IPS-18a (cell line): ENCODE data around the gene PLA2G1B.

Experiments used
- H3K27ac ChIP-seq: one replicate; pipeline ENCODE4 v1.5.1; 2013; ENCODE audit warnings: low read length
- H3K27me3 ChIP-seq: one replicate; pipeline ENCODE4 v1.6.1; 2013; ENCODE audit warnings: mild to moderate bottlenecking, low read length; ENCODE audit not compliant: control insufficient read depth, insufficient read depth
- H3K36me3 ChIP-seq: one replicate; pipeline ENCODE4 v1.6.1; 2013; ENCODE audit warnings: low read depth, low read length; ENCODE audit not compliant: control insufficient read depth
- H3K4me1 ChIP-seq: one replicate; pipeline ENCODE4 v1.6.1; 2013; ENCODE audit warnings: low read depth, low read length; ENCODE audit not compliant: control insufficient read depth
- H3K4me3 ChIP-seq: one replicate; pipeline ENCODE4 v1.5.1; 2013; ENCODE audit warnings: low read length
- H3K9ac ChIP-seq: one replicate; pipeline ENCODE4 v1.6.1; 2013; ENCODE audit warnings: mild to moderate bottlenecking, low read length, moderate library complexity
- H3K9me3 ChIP-seq: one replicate; pipeline ENCODE4 v1.6.1; 2013; ENCODE audit warnings: low read depth, low read length; ENCODE audit not compliant: control insufficient read depth

Gene PLA2G1B

GRCh38 chr12:120278137-120279069, 49.2 kb downstream of the PLA2G1B start:
- Histone ChIP-seq H3K9me3 (no peaks in the 10 kb centered on the region), H3K27ac (no peak overlapping the region), H3K9ac (no peak overlapping the region), H3K4me1 (no peaks in the 10 kb centered on the region), H3K4me3 (no peak overlapping the region), H3K27me3 (no peaks in the 10 kb centered on the region), H3K36me3 (no peaks in the 10 kb centered on the region)

- H3K36me3 ChIP-seq, result no peaks in the 10 kb centered on the region
- no peak overlapping the region for H3K4me3 ChIP-seq
- no peaks in the 10 kb centered on the region for H3K27me3 ChIP-seq
- H3K9me3 ChIP-seq, result no peaks in the 10 kb centered on the region
- H3K27ac ChIP-seq, result no peak overlapping the region
- no peak overlapping the region for H3K9ac ChIP-seq
- no peaks in the 10 kb centered on the region for H3K4me1 ChIP-seq
Observed at GRCh38 chr12:120276734-120277133, 50.8 kb downstream of the PLA2G1B start.
